Vagina (tissue), 2 donors: ENCODE measurements around the gene NTF3. TPM values are rescaled to one million over a fixed set of nuclear protein-coding genes. Genes with fewer than 3 reads are reported as not detected.

Experiments used
- DNase-seq, 2 donors: peaks; one replicate each; pipeline ENCODE4 v3.0.0-alpha.2; 2017; ENCODE audit errors: extremely low spot score in 2 of 2
- H3K27ac ChIP-seq: fragments of 200-600 bp; sonication (generic); one replicate; pipeline ENCODE4 v1.5.1; 2019
- H3K27me3 ChIP-seq: fragments of 200-600 bp; sonication (generic); one replicate; pipeline ENCODE4 v1.5.1; 2019
- H3K36me3 ChIP-seq, 2 donors: fragments of 200-600 bp; sonication (generic); one replicate each; pipeline ENCODE4 v1.5.1; 2017 to 2019
- H3K4me1 ChIP-seq: fragments of 200-600 bp; sonication (generic); one replicate; pipeline ENCODE4 v1.5.1; 2019
- H3K4me3 ChIP-seq, 2 donors: fragments of 200-600 bp; sonication (generic); 1 replicate in 1 of 2; 2 replicates in 1 of 2; pipeline ENCODE4 v1.5.1; 2016 to 2019
- H3K9me3 ChIP-seq: fragments of 200-600 bp; sonication (generic); one replicate; pipeline ENCODE4 v1.5.1; 2019
- POLR2A ChIP-seq, 2 donors: fragments of 450-650 bp; IDR thresholded peaks; one replicate each; pipeline ENCODE4 v1.6.1; 2017; ENCODE audit warnings: antibody characterized with exemption in 2 of 2, mild to moderate bottlenecking in 2 of 2, moderate library complexity in 2 of 2
- POLR2AphosphoS5 ChIP-seq, 2 donors: sonication (generic); formaldehyde crosslinking; IDR thresholded peaks; one replicate each; pipeline ENCODE4 v1.9.0; 2017; ENCODE audit warnings: antibody characterized with exemption in 2 of 2, mild to moderate bottlenecking in 2 of 2, low read depth in 1 of 2; ENCODE audit not compliant: insufficient read depth in 1 of 2
- intact Hi-C: fragments of 100-400 bp; cut with DNase I; formaldehyde crosslinking; loops from one replicate; pipeline ENCODE4 v1.15.1; 2023
- total RNA-seq: library from RNA; depleted of rRNA; stranded (reverse); fragments of >200 nt; gene quantifications from one replicate; pipeline ENCODE4 v1.2.3, GENCODE V29; 2016
- TF ChIP-seq, protein P1 (sequence below), 3 experiments: fragments of 450-650 bp in 2 of 3; fragments of 200-600 bp in 1 of 3; sonication (generic) in 1 of 3; IDR thresholded peaks; one replicate each; pipeline ENCODE4 v1.5.1; 2017 to 2019; ENCODE audit warnings: antibody characterized with exemption in 3 of 3, mild to moderate bottlenecking in 2 of 3, moderate library complexity in 2 of 3

Gene NTF3
- total RNA-seq, 1 donor from 2014 or later, result 1.7 TPM

DNA sequence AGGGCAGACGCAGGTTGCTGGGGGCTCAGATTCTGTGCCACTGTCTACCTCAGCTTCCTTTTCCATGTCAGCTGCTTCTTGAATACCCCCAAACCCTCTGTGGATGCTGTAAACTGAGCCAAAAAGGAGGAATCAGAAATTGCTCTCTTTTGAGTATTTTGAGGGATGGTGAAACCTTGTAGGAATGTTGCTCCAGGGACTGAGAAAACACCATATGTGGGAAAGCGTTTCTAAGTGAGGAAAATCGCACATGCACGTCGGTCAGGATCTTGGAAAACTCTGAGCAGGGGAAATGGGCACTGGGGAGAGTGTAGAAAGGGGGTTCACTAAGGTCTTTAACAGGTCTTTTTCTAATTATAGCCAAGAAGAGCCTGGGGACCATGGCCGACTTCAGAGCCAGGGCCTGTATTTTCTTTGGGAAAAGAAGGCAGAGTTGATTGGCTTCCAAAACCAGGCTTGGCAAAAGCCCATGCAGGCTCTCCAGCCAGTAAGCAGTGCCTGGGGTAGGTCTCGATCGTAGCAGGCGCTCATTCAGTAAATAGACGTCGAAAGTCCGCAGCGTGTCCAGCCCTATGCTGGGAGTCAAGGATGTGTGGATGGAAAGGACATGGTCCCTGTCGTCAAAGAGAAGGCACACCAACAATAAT, 58.0 kb downstream of the NTF3 start:
- Histone ChIP-seq H3K4me1 (no peaks in the 10 kb centered on the region), H3K4me3 (no peak overlapping the region), H3K27me3 (no peaks in the 10 kb centered on the region), H3K36me3 (no peaks in the 10 kb centered on the region), H3K27ac (no peak overlapping the region), H3K9me3 (no peaks in the 10 kb centered on the region)
- no peak for DNase-seq
- intact Hi-C loops, result no loop called here
- TF ChIP-seq, protein P1, sequence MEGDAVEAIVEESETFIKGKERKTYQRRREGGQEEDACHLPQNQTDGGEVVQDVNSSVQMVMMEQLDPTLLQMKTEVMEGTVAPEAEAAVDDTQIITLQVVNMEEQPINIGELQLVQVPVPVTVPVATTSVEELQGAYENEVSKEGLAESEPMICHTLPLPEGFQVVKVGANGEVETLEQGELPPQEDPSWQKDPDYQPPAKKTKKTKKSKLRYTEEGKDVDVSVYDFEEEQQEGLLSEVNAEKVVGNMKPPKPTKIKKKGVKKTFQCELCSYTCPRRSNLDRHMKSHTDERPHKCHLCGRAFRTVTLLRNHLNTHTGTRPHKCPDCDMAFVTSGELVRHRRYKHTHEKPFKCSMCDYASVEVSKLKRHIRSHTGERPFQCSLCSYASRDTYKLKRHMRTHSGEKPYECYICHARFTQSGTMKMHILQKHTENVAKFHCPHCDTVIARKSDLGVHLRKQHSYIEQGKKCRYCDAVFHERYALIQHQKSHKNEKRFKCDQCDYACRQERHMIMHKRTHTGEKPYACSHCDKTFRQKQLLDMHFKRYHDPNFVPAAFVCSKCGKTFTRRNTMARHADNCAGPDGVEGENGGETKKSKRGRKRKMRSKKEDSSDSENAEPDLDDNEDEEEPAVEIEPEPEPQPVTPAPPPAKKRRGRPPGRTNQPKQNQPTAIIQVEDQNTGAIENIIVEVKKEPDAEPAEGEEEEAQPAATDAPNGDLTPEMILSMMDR (IDR thresholded peaks at IDR 0.05), result no peak
- TF ChIP-seq POLR2A (IDR thresholded peaks at IDR 0.05) (no peak), POLR2AphosphoS5 (IDR thresholded peaks at IDR 0.05; ENCODE audit: insufficient read depth in 1 of 2, low read depth in 1 of 2) (no peak)

- intact Hi-C loops, result no loop called here
- TF ChIP-seq POLR2AphosphoS5 (IDR thresholded peaks at IDR 0.05; ENCODE audit: insufficient read depth in 1 of 2, low read depth in 1 of 2) (no peak), POLR2A (IDR thresholded peaks at IDR 0.05) (no peak)
- TF ChIP-seq, protein P1 (IDR thresholded peaks at IDR 0.05), result no peak
- Histone ChIP-seq H3K36me3 (no peaks in the 10 kb centered on the region), H3K27ac (no peak overlapping the region), H3K27me3 (no peaks in the 10 kb centered on the region), H3K4me1 (peaks cover 3% of the 10 kb centered on the region), H3K9me3 (no peaks in the 10 kb centered on the region), H3K4me3 (no peak overlapping the region)
- no peak for DNase-seq
These were observed 60.7 kb downstream of the NTF3 start for GRCh38 chr12:5492562-5492961.

DNA sequence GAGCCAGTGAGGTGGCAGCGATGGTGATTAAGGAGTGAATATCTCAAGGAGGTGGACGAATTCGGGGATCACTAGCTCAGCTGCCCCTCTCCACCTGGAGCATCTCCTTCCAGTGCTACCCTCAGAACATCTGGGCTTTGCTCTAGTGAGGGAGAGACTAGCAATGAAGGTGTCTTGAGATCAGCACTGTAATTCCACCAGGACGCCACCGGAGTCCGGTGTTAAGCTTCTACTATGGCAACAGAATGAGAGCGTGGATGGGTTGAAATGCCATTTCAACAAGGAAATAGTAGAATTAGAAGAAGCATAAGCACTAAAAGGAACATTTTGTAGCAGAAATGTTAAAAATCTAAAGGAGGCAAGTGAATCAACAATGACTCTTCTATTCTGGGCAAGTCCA, 61.1 kb downstream of the NTF3 start:
- no peaks in the 10 kb centered on the region for H3K36me3 ChIP-seq
- intact Hi-C loops, result no loop called here
- no peak overlapping the region for H3K4me3 ChIP-seq
- H3K9me3 ChIP-seq, result no peaks in the 10 kb centered on the region
- TF ChIP-seq POLR2A (IDR thresholded peaks at IDR 0.05), result no peak
- no peak for TF ChIP-seq POLR2AphosphoS5 (IDR thresholded peaks at IDR 0.05; ENCODE audit: insufficient read depth in 1 of 2, low read depth in 1 of 2)
- TF ChIP-seq, protein P1 (IDR thresholded peaks at IDR 0.05), result no peak
- no peaks in the 10 kb centered on the region for H3K27me3 ChIP-seq
- peaks cover 5% of the 10 kb centered on the region for H3K4me1 ChIP-seq
- no peak overlapping the region for H3K27ac ChIP-seq
- no peak for DNase-seq

- TF ChIP-seq POLR2A (IDR thresholded peaks at IDR 0.05), result no peak
- TF ChIP-seq, protein P1 (IDR thresholded peaks at IDR 0.05), result no peak
- no peak for TF ChIP-seq POLR2AphosphoS5 (IDR thresholded peaks at IDR 0.05; ENCODE audit: insufficient read depth in 1 of 2, low read depth in 1 of 2)
- H3K4me3 ChIP-seq, result no peak overlapping the region
- H3K27ac ChIP-seq, result no peak overlapping the region
- no peaks in the 10 kb centered on the region for H3K9me3 ChIP-seq
- no peaks in the 10 kb centered on the region for H3K36me3 ChIP-seq
- intact Hi-C loops, result no loop called here
- no peak for DNase-seq
- H3K4me1 ChIP-seq, result peaks cover 5% of the 10 kb centered on the region
- no peaks in the 10 kb centered on the region for H3K27me3 ChIP-seq
These were observed 62.4 kb downstream of the NTF3 start for GRCh38 chr12:5494343-5494742.

DNA sequence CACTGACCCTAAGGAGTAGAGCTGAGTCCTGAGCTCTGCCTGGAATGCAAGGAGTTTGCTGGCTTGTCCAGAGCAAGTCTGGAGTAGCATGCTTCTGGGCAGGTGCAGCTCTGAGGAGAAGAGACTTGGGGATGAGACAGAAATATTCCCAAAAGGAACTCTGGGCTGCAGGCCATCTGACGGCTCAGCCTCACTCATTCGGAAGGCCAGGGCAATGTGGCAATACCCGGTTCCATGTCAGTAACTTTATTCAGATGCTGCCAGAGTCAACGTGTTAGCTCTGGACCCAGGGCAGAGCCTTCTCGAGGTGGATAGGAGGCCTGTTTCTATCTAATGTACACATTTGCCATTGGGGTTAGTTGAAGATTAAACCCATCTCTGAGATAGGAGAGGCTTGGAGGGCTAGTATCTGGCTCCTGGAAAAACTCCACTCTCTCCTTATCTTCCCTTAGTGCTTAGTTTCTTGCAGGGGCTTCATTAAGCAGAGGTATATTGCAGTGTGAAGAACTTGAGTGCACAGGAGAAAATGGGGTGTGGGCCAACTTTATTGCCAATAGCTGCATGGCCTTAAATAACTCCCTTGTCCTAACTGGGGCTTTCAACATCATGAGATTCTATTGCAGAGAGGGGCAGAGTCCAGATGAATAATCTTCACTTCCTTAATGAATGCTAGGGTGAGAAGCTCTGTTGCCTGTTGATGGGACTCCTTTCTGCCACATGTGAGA, 65.6 kb downstream of the NTF3 start:
- TF ChIP-seq POLR2A (IDR thresholded peaks at IDR 0.05) (no peak), POLR2AphosphoS5 (IDR thresholded peaks at IDR 0.05; ENCODE audit: insufficient read depth in 1 of 2, low read depth in 1 of 2) (no peak)
- TF ChIP-seq, protein P1 (IDR thresholded peaks at IDR 0.05), result no peak
- Histone ChIP-seq H3K4me3 (no peak overlapping the region), H3K4me1 (peaks cover 5% of the 10 kb centered on the region), H3K9me3 (no peaks in the 10 kb centered on the region), H3K27ac (no peak overlapping the region), H3K36me3 (no peaks in the 10 kb centered on the region), H3K27me3 (no peaks in the 10 kb centered on the region)
- no peak for DNase-seq
- intact Hi-C loops, result no loop called here
